H9 (cell line): ENCODE data around the gene SPTAN1. TPM values are rescaled to one million over a fixed set of nuclear protein-coding genes. Genes with fewer than 3 reads are reported as not detected.

Experiments used
- DNase-seq: peaks from one replicate; pipeline ENCODE4 v3.0.0-alpha.2; 2017
- H2AFZ ChIP-seq: one replicate; pipeline ENCODE4 v1.6.1; 2013; ENCODE audit warnings: mild to moderate bottlenecking, low read length, control low read depth, moderate library complexity
- H2AK5ac ChIP-seq: 2 replicates; pipeline ENCODE4 v1.6.1; 2013; ENCODE audit warnings: low read length, control low read depth, mixed read lengths; ENCODE audit not compliant: insufficient read length
- H2BK120ac ChIP-seq: one replicate; pipeline ENCODE4 v1.6.1; 2013; ENCODE audit warnings: low read depth, mild to moderate bottlenecking, low read length, control low read depth, inconsistent platforms; ENCODE audit not compliant: poor library complexity, severe bottlenecking
- H2BK12ac ChIP-seq: 2 replicates; pipeline ENCODE4 v1.6.1; 2013; ENCODE audit warnings: low read length, control low read depth, mixed read lengths, low read depth; ENCODE audit not compliant: insufficient read length
- H2BK15ac ChIP-seq: 2 replicates; pipeline ENCODE4 v1.6.1; 2013; ENCODE audit warnings: low read depth, low read length, control low read depth
- H2BK20ac ChIP-seq: one replicate; pipeline ENCODE4 v1.6.1; 2013; ENCODE audit warnings: low read depth, mild to moderate bottlenecking, low read length, control low read depth, inconsistent platforms; ENCODE audit not compliant: poor library complexity, severe bottlenecking
- H2BK5ac ChIP-seq: 2 replicates; pipeline ENCODE4 v1.6.1; 2013; ENCODE audit warnings: low read length, control low read depth, mixed read lengths; ENCODE audit not compliant: insufficient read length
- H3K14ac ChIP-seq: 2 replicates; pipeline ENCODE4 v1.6.1; 2013; ENCODE audit warnings: low read length, control low read depth; ENCODE audit not compliant: insufficient read depth
- H3K18ac ChIP-seq: 2 replicates; pipeline ENCODE4 v1.6.1; 2013; ENCODE audit warnings: low read depth, mild to moderate bottlenecking, mixed read lengths, low read length, control low read depth; ENCODE audit not compliant: insufficient read length
- H3K23ac ChIP-seq: 2 replicates; pipeline ENCODE4 v1.6.1; 2013; ENCODE audit warnings: low read length, control low read depth, mixed read lengths, low read depth; ENCODE audit not compliant: insufficient read length
- H3K23me2 ChIP-seq: 2 replicates; pipeline ENCODE4 v1.6.1; 2013; ENCODE audit warnings: low read depth, mild to moderate bottlenecking, mixed read lengths, low read length, control low read depth; ENCODE audit not compliant: insufficient read length, poor library complexity, severe bottlenecking
- H3K27ac ChIP-seq: 2 replicates; pipeline ENCODE4 v1.5.1; 2013; ENCODE audit warnings: low read length, control low read depth, mixed read lengths, low read depth; ENCODE audit not compliant: insufficient read length
- H3K27me3 ChIP-seq: 2 replicates; pipeline ENCODE4 v1.6.1; 2013; ENCODE audit warnings: low read length, control low read depth, inconsistent platforms; ENCODE audit not compliant: insufficient read depth
- H3K4ac ChIP-seq: 2 replicates; pipeline ENCODE4 v1.6.1; 2013; ENCODE audit warnings: low read depth, mild to moderate bottlenecking, control low read depth, inconsistent platforms, low read length, moderate library complexity
- H3K4me1 ChIP-seq: 2 replicates; pipeline ENCODE4 v1.6.1; 2013; ENCODE audit warnings: low read length, control low read depth, inconsistent platforms; ENCODE audit not compliant: insufficient read depth
- H3K4me2 ChIP-seq: 2 replicates; pipeline ENCODE4 v1.6.1; 2013; ENCODE audit warnings: low read length, control low read depth, mixed read lengths; ENCODE audit not compliant: insufficient read length, insufficient read depth
- H3K56ac ChIP-seq: 2 replicates; pipeline ENCODE4 v1.6.1; 2013; ENCODE audit warnings: low read depth, mild to moderate bottlenecking, mixed read lengths, low read length, control low read depth; ENCODE audit not compliant: insufficient read length
- H3K79me1 ChIP-seq: 2 replicates; pipeline ENCODE4 v1.6.1; 2013; ENCODE audit warnings: low read depth, mild to moderate bottlenecking, moderate library complexity, low read length, control low read depth, inconsistent platforms; ENCODE audit not compliant: insufficient read depth, poor library complexity, severe bottlenecking
- H3K79me2 ChIP-seq: 2 replicates; pipeline ENCODE4 v1.6.1; 2013; ENCODE audit warnings: low read length, control low read depth, inconsistent platforms; ENCODE audit not compliant: insufficient read depth
- H3K9ac ChIP-seq: 2 replicates; pipeline ENCODE4 v1.6.1; 2013; ENCODE audit warnings: low read length, control low read depth, mixed read lengths; ENCODE audit not compliant: insufficient read length; ENCODE audit errors: extremely low read depth
- H3K9me3 ChIP-seq: one replicate; pipeline ENCODE4 v1.6.1; 2013; ENCODE audit warnings: low read depth, low read length, inconsistent platforms; ENCODE audit not compliant: control insufficient read depth
- H3T11ph ChIP-seq: one replicate; pipeline ENCODE4 v1.6.1; 2013; ENCODE audit warnings: mild to moderate bottlenecking, low read length, control low read depth, inconsistent platforms
- H4K20me1 ChIP-seq: one replicate; pipeline ENCODE4 v1.6.1; 2013; ENCODE audit not compliant: control insufficient read depth, insufficient read length, insufficient read depth
- H4K5ac ChIP-seq: 2 replicates; pipeline ENCODE4 v1.6.1; 2013; ENCODE audit warnings: low read depth, mild to moderate bottlenecking, mixed read lengths, low read length, control low read depth; ENCODE audit not compliant: insufficient read length
- H4K8ac ChIP-seq: replicated peaks from 2 replicates; pipeline ENCODE4 v1.6.1; 2013; ENCODE audit warnings: low read length, control low read depth, mixed read lengths, low read depth; ENCODE audit not compliant: insufficient read length
- H4K91ac ChIP-seq: 2 replicates; pipeline ENCODE4 v1.6.1; 2013; ENCODE audit warnings: low read depth, mild to moderate bottlenecking, moderate library complexity, mixed read lengths, low read length, control low read depth; ENCODE audit not compliant: insufficient read length
- H3K27ac Mint-ChIP-seq, 3 experiments: 2 replicates in 2 of 3; 3 replicates in 1 of 3; pipeline ENCODE4 v1.8.0; 2020 to 2021; ENCODE audit warnings: mixed read lengths in 3 of 3, mild to moderate bottlenecking in 1 of 3, moderate library complexity in 1 of 3
- H3K27me3 Mint-ChIP-seq: 2 replicates; pipeline ENCODE4 v1.8.0; 2021; ENCODE audit warnings: low read depth, mild to moderate bottlenecking, moderate library complexity, mixed read lengths
- H3K36me3 Mint-ChIP-seq, 3 experiments: 2 replicates in 2 of 3; 3 replicates in 1 of 3; pipeline ENCODE4 v1.8.0; 2020 to 2021; ENCODE audit warnings: low read depth in 3 of 3, mixed read lengths in 3 of 3; ENCODE audit not compliant: insufficient read depth in 1 of 3
- H3K4me1 Mint-ChIP-seq, 2 experiments: 2 replicates each; pipeline ENCODE4 v1.8.0; 2020; ENCODE audit warnings: mixed read lengths in 2 of 2
- H3K4me3 Mint-ChIP-seq, 2 experiments: 2 replicates in 1 of 2; 3 replicates in 1 of 2; pipeline ENCODE4 v1.8.0; 2020 to 2021; ENCODE audit warnings: mild to moderate bottlenecking in 2 of 2, mixed read lengths in 2 of 2, moderate library complexity in 1 of 2
- H3K9me3 Mint-ChIP-seq, 2 experiments: 2 replicates in 1 of 2; 3 replicates in 1 of 2; pipeline ENCODE4 v1.8.0; 2020; ENCODE audit warnings: mild to moderate bottlenecking in 2 of 2, mixed read lengths in 2 of 2, moderate library complexity in 1 of 2
- CTCF ChIP-seq: fragments of 200-600 bp; sonication (generic); conservative IDR thresholded peaks from 3 replicates; pipeline ENCODE4 v1.8.0; 2021; ENCODE audit warnings: antibody characterized with exemption, mild to moderate bottlenecking
- WGBS: extraction: QIAGEN DNeasy Blood & Tissue Kit; methylation state at CpG from one replicate; pipeline ENCODE4 v1.1.7; 2013; ENCODE audit warnings: missing lambda C conversion rate, low lambda C conversion rate, mixed read lengths; ENCODE audit not compliant: insufficient read length; ENCODE audit errors: extremely low coverage; 5-methylcytosine and 5-hydroxymethylcytosine counted together
- total RNA-seq: library from RNA; stranded (reverse); gene quantifications from 2 replicates; pipeline ENCODE4 v1.2.1, GENCODE V29; 2021

The SPTAN1 gene
- total RNA-seq, 1 experiment from 2014 or later, result 213 TPM

- peaks cover 21 to 61% (median 53%) of the 10 kb centered on the region in 3 experiments for H3K36me3 Mint-ChIP-seq
- H3K79me1 ChIP-seq, result no peaks in the 10 kb centered on the region
- H2AK5ac ChIP-seq, result no peak overlapping the region
- H3K4me1 Mint-ChIP-seq, result peaks cover 2 to 7% of the 10 kb centered on the region in 2 experiments; a peak in 3 of 4 replicates
- no peak overlapping the region for H2BK5ac ChIP-seq
- H2BK20ac ChIP-seq, result no peak overlapping the region
- WGBS, result no CpG with 5 or more reads among the region's 26 CpGs
- H4K91ac ChIP-seq, result no peak overlapping the region
- no peaks in the 10 kb centered on the region for H3K79me2 ChIP-seq
- H3K23me2 ChIP-seq, result no peaks in the 10 kb centered on the region
- H3K27ac ChIP-seq, result no peak overlapping the region
- H3K14ac ChIP-seq, result no peak overlapping the region
- H3K9me3 ChIP-seq, result no peaks in the 10 kb centered on the region
- H4K8ac ChIP-seq, result no peak overlapping the region
- no peak overlapping the region for H4K5ac ChIP-seq
- no peak overlapping the region for H3K56ac ChIP-seq
- no peak for DNase-seq
- no peaks in the 10 kb centered on the region for H3K4me1 ChIP-seq
- H3K4me2 ChIP-seq, result no peak overlapping the region
- no peak overlapping the region for H3K23ac ChIP-seq
- H3K4ac ChIP-seq, result no peak overlapping the region
- H2BK12ac ChIP-seq, result no peak overlapping the region
- H2AFZ ChIP-seq, result no peak overlapping the region
- no peaks in the 10 kb centered on the region for H3K27me3 ChIP-seq
- no peak overlapping the region for H2BK120ac ChIP-seq
- no peak for TF ChIP-seq CTCF
- H3K27ac Mint-ChIP-seq, result peak overlapping the region in 2 of 3 experiments; percentile 47 to 86; a peak in 3 of 7 replicates
- H2BK15ac ChIP-seq, result no peak overlapping the region
- H3K4me3 Mint-ChIP-seq, result no peak overlapping the region; a peak in 1 of 5 replicates
- no peak overlapping the region for H3T11ph ChIP-seq
- no peak overlapping the region for H3K9ac ChIP-seq
- H3K27me3 Mint-ChIP-seq, result no peaks in the 10 kb centered on the region
- no peaks in the 10 kb centered on the region for H3K9me3 Mint-ChIP-seq
- H3K18ac ChIP-seq, result no peak overlapping the region
- H4K20me1 ChIP-seq, result no peaks in the 10 kb centered on the region
Measured at GRCh38 chr9:128634651-128635262, 82.4 kb downstream of the SPTAN1 start.
